Right lung (tissue), 5 donors: ENCODE measurements around the gene ISG20. TPM values are rescaled to one million over a fixed set of nuclear protein-coding genes. Genes with fewer than 3 reads are reported as not detected.

Experiments
- DNase-seq, 2 donors: peaks; one replicate each; pipeline ENCODE4 v3.0.0-alpha.2; 2013
- polyA plus RNA-seq, 5 donors: library from polyadenylated mRNA; unstranded; fragments of 120-200 nt; gene quantifications; one replicate each; pipeline versions ENCODE4 v1.2.1 to v1.2.3, GENCODE V29; 2013; ENCODE audit warnings: inconsistent platforms in 1 of 5, low replicate concordance in 1 of 5; ENCODE audit not compliant: insufficient read length in 5 of 5, insufficient read depth in 1 of 5

The ISG20 gene
- polyA plus RNA-seq, 5 donors = 0.79 to 2.6 (median 1.0) TPM

DNA sequence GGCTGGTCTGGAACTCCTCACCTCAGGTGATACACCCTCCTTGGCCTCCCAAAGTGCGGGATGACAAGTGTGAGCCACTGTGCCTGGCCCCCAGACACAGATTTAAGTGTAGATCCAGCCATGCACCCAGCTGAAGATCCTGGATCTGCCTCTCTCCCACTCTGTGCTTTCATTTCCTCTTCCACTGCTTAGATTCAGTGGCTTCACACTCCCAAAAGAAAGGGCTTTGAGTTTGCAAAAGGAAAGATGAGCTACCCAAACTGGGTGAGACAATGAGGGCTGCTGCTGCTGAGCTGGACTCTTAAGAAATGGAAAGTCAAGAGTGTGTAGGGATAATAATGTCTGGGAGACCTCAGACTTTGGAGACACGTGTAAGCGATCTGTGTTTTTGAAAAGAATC, 45.5 kb downstream of the ISG20 start:
- DNase-seq = no peak

DNA sequence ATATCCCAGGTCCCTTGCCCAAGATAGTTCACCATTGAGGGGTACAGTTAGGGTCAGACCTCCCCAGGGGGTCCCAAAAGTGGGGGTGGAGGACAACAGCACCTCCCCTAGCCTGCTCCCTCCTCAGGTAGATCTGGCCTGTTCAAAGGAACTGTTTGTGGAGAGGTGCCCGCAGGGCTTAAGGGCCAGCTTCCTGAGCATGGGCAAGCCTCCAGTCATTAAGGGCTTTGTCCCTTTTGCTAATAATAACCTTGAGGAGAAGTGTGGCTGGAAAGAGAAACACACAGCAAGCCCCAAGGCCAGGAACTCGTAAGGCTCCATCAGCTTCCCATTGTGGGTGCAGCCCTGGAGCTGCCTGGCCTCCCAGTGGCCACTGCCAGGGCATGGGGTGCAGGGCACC, 47.4 kb downstream of the ISG20 start:
- DNase-seq = no peak

DNA sequence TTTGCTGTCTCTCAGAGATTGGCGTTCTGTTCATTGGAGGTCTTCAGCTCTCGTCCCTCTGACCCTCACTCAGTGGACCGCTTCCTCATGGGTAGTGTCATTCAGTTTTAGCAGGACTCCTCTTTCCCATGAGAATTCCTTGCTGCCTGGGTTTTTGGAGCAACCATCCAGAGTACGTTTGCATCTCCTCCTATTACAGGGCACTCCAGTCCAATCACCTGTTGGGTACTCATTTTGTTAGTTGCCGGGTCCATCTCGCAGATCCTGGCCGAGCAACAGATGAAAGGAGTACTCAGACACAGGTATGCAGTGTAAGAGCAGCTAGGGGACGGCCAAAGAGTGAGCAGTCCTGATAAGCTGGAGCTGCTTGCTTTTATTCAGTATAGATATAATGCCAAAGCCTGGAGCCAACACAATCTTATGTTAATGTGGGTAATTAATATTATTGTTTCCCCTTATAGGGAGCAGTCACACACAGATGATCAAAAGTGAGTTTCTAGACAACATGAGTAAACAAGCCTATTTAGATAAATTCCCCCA, 49.6 kb downstream of the ISG20 start:
- no peak for DNase-seq

DNA sequence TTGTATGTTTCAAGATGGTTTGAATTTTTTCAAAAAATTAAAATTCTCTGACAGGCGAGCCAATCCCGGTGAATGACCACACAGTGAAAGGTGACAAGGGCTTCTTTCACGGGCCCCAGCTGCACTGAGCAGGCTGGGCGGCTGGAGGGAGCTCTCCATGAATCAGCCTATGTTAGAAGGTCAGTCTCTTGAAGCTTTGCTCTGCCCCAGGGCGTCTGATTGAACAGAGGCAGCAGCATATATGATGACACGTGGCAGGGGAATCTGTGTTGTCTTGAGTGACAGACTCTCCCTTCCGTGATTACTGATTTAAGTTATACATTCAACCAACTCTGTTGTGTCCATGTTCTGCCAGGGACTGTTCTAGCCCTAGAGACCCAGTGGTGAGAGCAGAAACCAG, 51.5 kb downstream of the ISG20 start:
- DNase-seq = no peak

DNA sequence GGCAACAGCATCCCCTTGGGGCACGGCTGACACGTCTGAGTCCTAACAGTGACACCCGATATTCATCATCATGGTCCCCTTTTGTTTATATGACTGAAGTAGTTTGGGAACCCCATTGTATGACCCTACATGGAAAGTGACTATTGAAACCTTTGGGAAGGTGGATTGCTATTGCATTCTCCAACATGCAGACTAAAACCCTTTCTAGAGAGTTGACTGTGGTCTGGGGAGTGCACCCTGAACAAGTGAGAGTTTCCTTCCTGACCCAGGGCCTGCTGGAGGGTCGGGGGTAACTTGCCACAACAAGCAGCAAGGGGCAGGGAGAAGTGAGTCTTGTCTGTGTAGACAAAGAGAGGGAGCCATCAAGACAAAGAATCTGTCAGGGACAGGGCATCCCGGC, 54.4 kb downstream of the ISG20 start:
- DNase-seq = no peak

DNA sequence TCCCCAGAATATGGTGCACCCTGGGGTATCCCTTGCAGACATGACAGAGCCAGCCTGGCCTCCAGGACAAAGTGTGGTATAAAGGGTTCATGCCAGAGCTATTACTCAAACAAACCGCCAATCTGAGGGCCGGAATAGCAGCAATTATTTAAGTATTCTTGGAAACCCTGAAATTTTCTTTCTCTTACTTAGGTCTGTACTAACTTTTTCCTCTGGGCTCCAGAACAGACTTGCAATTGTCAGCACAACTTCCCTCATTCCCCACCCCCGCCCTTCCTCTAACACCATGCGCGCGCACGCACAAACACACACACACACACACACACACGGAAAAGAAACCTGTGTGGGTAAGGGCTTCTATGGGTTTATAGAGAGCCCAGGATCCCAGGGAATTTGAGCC, 56.3 kb downstream of the ISG20 start:
- no peak for DNase-seq

DNA sequence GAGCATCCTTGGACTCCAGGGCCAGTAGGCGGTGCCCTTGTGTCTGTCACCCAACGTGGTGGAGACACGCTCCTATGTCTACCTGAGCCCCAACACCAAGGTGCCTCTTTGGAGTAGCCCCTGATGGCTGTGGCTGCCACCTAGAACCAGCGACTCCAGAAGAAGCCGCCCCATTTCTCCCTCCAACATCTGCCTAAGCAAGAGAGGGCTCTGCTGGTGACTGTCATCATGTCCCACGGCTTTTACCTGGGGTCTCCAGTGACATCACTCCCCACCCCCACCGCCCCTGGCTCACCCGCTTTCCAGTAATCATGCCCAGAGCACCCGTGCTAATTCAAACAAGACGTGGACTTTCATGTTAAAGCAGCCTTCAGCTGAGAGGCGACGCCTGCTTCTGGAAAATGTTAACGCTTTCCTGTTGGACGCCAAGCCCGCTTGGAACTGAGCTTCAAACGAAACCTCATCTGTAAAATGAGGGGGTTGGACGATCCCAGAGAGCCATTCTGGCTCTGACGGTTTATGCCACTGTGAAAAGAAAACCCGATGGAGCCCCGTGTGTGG, 57.0 kb downstream of the ISG20 start:
- no peak for DNase-seq

DNA sequence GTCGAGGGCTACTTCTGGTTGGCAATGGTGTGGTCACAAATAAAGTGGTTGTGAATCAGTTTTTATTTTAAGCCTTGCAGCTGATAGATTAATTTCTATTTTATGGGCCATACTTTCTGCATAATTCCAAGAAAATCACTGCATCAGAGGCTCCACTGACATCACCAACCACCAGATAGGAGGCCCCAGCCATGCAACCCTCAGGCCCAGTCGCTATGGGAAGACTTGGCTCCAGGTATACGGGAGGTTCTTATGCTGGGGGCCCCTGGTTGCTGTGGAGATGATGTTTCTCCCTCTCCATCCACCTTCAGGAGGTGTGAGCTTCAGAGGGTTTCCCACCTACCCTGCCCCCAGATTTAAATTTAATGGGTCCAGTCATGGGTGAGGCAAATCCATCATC, 57.4 kb downstream of the ISG20 start:
- DNase-seq = no peak

DNA sequence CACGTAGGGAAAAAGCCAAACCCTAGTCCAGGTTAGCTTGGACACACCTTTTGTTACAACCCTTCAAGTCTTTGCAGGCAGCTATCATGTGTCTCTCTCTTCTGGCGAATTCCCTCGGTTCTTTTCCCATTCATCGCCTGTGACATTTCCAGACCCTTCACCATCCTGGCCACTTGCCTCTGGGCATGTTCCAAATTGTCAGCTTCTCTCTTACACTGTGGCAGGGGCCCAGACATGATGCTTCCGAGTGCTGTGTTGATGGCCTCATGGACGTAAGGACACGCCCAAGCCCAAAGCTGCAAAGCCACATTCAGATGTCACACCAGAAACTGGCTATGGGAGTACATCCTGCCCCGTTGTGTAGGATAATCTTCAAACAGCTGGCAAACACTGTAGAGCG, 58.5 kb downstream of the ISG20 start:
- DNase-seq = no peak

DNA sequence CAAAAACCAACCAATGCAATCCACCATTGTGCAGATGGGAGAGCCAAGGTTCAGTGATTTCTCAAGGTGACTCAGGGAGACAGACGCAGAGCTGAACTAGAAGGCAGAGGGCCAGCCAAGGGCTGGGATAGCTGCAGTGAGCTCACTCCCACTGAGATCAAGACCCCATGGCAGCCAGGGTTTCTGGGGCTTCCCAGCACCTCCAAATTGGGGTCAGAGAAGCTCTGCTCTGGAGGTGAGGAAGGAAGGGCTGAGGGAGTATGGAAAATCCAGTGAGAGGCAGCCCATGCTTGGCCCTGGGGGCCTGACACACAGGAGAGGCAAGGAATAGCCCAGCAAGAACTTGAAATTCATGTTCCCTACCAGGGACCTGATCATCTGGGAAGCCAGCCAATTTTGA, 61.0 kb downstream of the ISG20 start:
- DNase-seq = no peak

DNA sequence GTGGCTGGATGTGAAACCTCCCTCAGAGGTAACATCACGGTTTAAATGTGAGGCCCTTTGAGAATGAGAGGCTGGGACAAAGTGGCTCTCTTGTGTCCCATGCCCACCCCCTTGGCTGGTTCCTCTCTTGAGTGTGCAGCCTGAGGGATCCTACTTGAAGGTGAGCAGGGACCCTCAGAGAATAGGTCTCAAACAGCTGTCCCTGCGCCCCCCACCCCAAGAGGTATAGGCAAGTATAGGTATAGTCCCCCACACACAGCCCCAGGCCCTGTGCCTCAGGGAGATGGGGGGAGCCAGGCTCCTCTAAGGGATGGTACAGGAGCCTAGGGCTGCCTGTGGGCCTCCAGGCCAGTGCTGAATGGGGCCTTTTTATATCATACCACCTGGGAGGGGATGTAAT, 61.9 kb downstream of the ISG20 start:
- no peak for DNase-seq

DNA sequence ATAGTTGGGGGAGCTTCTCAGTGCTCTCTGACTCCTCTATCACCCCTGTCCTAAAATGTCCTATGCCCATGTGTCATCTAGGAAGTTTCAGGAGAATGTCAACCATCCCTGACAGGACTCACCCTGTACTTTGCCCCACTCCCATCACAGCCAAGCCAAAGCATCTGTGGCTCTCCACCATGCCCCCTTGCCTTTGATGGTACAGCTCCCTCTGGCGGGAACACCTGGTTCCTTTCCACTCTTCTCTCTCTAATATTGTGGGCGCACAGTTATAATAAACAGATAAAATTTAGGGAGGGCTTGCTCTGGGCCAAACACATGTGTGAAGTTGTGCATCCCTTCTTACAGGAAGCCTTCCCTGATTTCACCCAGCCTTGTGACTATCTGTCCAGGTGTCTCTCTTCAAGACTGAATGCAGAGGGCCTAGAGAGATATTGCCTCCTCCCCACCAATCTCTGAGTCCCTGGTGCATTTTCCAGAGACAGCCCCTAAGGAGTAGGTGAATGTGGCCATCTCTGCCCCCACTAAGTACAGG, 62.8 kb downstream of the ISG20 start:
- no peak for DNase-seq

DNA sequence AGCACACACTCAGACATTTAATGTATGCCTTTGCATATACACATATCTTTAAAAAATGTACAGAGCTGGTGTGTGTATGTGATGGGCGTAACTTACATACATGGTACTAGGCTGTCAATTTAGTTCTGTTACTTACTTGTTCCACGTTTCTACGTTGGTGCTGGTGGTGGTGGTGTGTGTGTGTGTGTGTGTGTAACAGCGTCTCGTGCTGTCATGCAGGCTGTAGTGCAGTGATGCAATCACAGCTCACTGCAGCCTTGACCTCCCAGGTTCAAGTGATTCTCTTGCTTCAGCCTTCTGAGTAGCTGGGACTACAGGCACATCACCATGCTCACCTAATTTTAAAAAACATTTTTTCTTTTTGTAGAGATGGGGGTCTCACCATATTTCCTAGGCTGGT, 64.2 kb downstream of the ISG20 start:
- no peak for DNase-seq

DNA sequence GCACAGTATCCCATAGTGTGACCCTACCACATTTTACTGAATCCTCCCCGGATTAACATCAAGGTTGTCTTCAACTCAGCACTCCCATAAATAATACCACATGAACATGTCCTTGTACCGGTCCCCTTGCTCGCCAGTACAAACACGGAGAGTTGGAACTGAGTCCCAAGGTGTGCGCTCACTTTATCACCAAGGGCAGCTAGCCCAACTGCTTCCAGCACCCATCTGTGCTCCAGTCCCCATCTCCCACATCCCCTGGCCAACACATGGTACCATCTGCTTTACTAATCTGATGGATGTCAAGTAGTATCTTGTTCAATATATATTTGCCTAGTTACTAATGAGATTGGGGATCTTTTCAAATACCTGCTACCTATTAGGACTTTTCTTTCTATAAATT, 64.7 kb downstream of the ISG20 start:
- no peak for DNase-seq

DNA sequence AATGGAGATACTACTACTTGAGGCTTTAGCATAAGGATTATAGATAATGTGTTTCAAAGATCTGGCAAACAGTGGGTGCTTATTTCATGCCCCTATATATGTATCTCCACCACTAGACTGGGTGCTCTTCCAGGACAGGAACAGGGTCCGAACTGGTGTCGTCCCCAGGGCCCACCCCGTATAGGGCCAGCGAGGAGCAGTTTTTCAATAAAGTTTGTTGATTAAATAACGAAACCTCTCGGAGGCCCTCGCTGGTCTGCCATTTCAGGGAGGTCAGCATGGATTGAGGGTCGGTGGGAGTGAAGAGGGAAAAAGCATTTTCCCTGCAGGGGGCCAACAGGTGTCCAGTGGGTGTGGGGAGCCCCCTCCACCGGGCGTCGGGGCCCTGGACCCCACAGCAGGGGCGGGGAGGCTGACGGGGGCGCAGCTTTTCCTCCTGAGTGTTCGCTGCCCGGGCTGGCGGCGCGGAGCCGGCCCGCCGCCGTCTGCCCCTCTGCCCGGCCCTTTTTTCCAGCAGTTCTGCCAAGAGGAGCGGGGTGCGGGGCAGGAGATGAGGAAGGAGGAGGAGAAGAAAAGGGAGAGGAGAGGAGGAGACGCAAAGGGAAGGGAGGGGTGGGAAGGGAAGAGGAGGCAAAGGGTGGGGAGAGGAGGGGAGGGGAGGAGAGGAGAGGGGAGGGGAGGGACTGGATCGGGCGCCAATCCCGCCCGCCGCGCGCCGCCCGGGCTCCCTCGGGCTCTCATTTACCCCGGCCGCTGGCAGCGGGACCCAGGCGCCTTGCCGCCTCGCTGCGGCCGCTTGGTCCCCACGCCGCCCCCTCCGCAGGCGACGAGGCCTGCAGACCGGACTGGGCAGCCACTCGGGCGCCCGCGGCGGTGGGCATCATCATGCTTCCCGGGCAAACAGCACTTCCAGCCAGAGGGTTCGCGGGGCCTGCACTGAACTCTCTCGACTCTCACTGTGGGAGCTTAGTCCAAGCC, 66.3 kb downstream of the ISG20 start:
- peak; percentile 57 to 63 for DNase-seq

DNA sequence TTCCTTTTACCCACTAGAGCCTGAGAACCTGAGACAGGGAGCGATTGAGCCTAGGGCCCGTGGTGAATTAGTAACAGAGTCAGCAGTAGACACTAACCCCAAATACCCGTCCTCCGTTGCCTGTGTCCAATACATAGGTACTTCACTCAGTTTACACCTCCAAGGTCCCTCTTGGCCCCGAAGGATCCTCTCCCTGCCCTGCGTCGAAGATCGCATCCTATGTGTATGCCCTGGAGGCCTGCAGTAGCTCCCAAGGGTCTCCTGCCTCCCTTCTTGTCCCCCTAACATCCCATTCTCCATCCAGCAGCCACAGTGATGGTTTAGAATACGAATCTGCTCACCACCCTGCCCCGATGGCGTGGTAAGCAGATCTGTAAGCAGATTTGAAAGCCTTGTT, 67.0 kb downstream of the ISG20 start:
- DNase-seq = no peak

Other genes with a start within 250 kb of the ISG20 start
- 10 to 100 TPM; 18.3 to 25.5 (median 24.1) TPM for gene MRPL46, start 171.6 kb upstream of the ISG20 start, polyA plus RNA-seq
- gene MRPS11, start 171.3 kb upstream of the ISG20 start, polyA plus RNA-seq = 10 to 100 TPM; 36.1 to 47.1 (median 40.8) TPM
- 10 to 100 TPM; 12.4 to 16.4 (median 16.0) TPM for gene DET1, start 92.3 kb upstream of the ISG20 start, polyA plus RNA-seq
- 1 to 10 TPM; 3.4 to 6.4 (median 5.2) TPM for gene AEN, start 17.7 kb upstream of the ISG20 start, polyA plus RNA-seq
- gene ACAN, start 164.4 kb downstream of the ISG20 start, polyA plus RNA-seq = under 1 TPM; 0.56 to 0.91 (median 0.83) TPM